GM12878 (cell line): Measurements from ENCODE around the gene CHMP6. TPM values are rescaled to one million over a fixed set of nuclear protein-coding genes. Genes with fewer than 3 reads are reported as not detected.

Experiments
- ATAC-seq: fragments of 200-7000 bp; cut with Tn5 transposase; 3 replicates; pipeline ENCODE4 v1.9.1; 2020; ENCODE audit warnings: mild to moderate bottlenecking, moderate library complexity
- BruUV-seq: library from RNA; stranded (reverse); fragments of 400-500 nt; replicated peaks from 2 replicates; lab custom pipeline; 2021; lab: Mats Ljungman, UMichigan
- CTCF ChIA-PET: fragments of 300-600 bp; sonication (Branson Sonifier 250); formaldehyde crosslinking; extraction: SDS; loops from one replicate; lab custom pipeline; 2021; ENCODE audit warnings: inconsistent platforms; lab: Yijun Ruan, JAX
- POLR2A ChIA-PET: fragments of 350-600 bp; formaldehyde crosslinking; extraction: SDS; loops from one replicate; lab custom pipeline; 2021; ENCODE audit warnings: inconsistent platforms; lab: Charles Lee
- RAD21 ChIA-PET: fragments of 300-600 bp; sonication (Branson Sonifier 250); formaldehyde crosslinking; loops from one replicate; lab custom pipeline; 2023; ENCODE audit warnings: antibody characterized with exemption; ENCODE audit not compliant: unreplicated experiment; lab: Charles Lee
- SMC1A ChIA-PET: fragments of 300-600 bp; sonication (Branson Sonifier 250); formaldehyde crosslinking; loops from one replicate; lab custom pipeline; 2023; ENCODE audit not compliant: unreplicated experiment, uncharacterized antibody; lab: Charles Lee
- DNase-seq: peaks from one replicate; pipeline ENCODE4 v3.0.0-alpha.2; 2011; ENCODE audit warnings: low read depth, low spot score
- FAIRE-seq: peaks from 3 replicates; lab custom pipeline; 2011; peaks lifted over from hg19 to GRCh38; lab: Jason Lieb, UNC
- H2AFZ ChIP-seq: 2 replicates; pipeline ENCODE4 v1.6.0; 2011; ENCODE audit warnings: low read depth, low read length, control low read depth; ENCODE audit not compliant: control insufficient read depth
- H3K27ac ChIP-seq: 2 replicates; pipeline ENCODE4 v1.5.1; 2011; ENCODE audit warnings: control low read depth; ENCODE audit not compliant: control insufficient read depth, insufficient read depth
- H3K27me3 ChIP-seq, 2 experiments: replicated peaks in 1 of 2; 2 replicates each; pipeline versions ENCODE4 v1.6.0 to v1.6.1; 2011; ENCODE audit warnings: low read length in 1 of 2; ENCODE audit not compliant: control insufficient read depth in 2 of 2, insufficient read depth in 2 of 2
- H3K36me3 ChIP-seq, 2 experiments: 2 replicates each; pipeline ENCODE4 v1.5.1; 2011; ENCODE audit warnings: low read length in 1 of 2; ENCODE audit not compliant: control insufficient read depth in 2 of 2, insufficient read depth in 2 of 2
- H3K4me1 ChIP-seq: 2 replicates; pipeline ENCODE4 v1.6.1; 2011; ENCODE audit warnings: mild to moderate bottlenecking, low read length, moderate library complexity, mixed read lengths; ENCODE audit not compliant: control insufficient read depth, insufficient read depth
- H3K4me2 ChIP-seq: 2 replicates; pipeline ENCODE4 v1.6.0; 2011; ENCODE audit warnings: control low read depth; ENCODE audit not compliant: control insufficient read depth, insufficient read depth
- H3K4me3 ChIP-seq: fragments of 200-600 bp; sonication (generic); 2 replicates; pipeline ENCODE4 v1.5.1; 2016
- H3K79me2 ChIP-seq: 2 replicates; pipeline ENCODE4 v1.6.0; 2011; ENCODE audit warnings: low read length; ENCODE audit not compliant: control insufficient read depth, insufficient read depth
- H3K9ac ChIP-seq: 2 replicates; pipeline ENCODE4 v1.8.0; 2011; ENCODE audit warnings: low read length, control low read depth, mixed read lengths; ENCODE audit not compliant: control insufficient read depth, insufficient read depth
- H3K9me3 ChIP-seq: replicated peaks from 3 replicates; pipeline ENCODE4 v1.5.1; 2011; ENCODE audit warnings: mild to moderate bottlenecking, low read length; ENCODE audit not compliant: control insufficient read depth, insufficient read depth
- H4K20me1 ChIP-seq: 2 replicates; pipeline ENCODE4 v1.6.0; 2011; ENCODE audit not compliant: control insufficient read depth, insufficient read depth
- ATF7 ChIP-seq: fragments of 450-650 bp; IDR thresholded peaks from 2 replicates; pipeline ENCODE4 v1.6.1; 2016; ENCODE audit warnings: low read depth, mild to moderate bottlenecking
- CTCF ChIP-seq, 3 experiments: IDR thresholded peaks in 2 of 3; conservative IDR thresholded peaks in 1 of 3; 2 replicates each; pipeline ENCODE4 v1.5.1; 2011; ENCODE audit warnings: low read depth in 3 of 3, low read length in 3 of 3, mild to moderate bottlenecking in 3 of 3, control low read depth in 2 of 3, moderate library complexity in 2 of 3, inconsistent platforms in 1 of 3, mixed read lengths in 1 of 3; ENCODE audit not compliant: control insufficient read depth in 2 of 3, insufficient read depth in 1 of 3; ENCODE audit errors: extremely low read depth in 1 of 3
- SUPT20H ChIP-seq: IDR thresholded peaks from 2 replicates; pipeline ENCODE4 v1.6.1; 2011; ENCODE audit warnings: low read depth, mild to moderate bottlenecking, low read length, moderate library complexity, borderline replicate concordance; ENCODE audit not compliant: control insufficient read depth
- whole genome bisulfite sequencing: methylation state at CpG from one replicate; pipeline ENCODE4 v1.1.6; 2016; ENCODE audit warnings: low lambda C conversion rate; ENCODE audit not compliant: insufficient replicate concordance, insufficient coverage; ENCODE audit errors: missing lambda C conversion rate; 5-methylcytosine and 5-hydroxymethylcytosine counted together
- in situ Hi-C: fragments of 300-500 bp; cut with MboI; formaldehyde crosslinking; loops from 9 replicates; pipeline ENCODE4 v1.14.3; 2018; ENCODE audit warnings: mixed read lengths
- intact Hi-C: fragments of 100-400 bp; cut with micrococcal nuclease; formaldehyde crosslinking; loops from one replicate; pipeline ENCODE4 v1.14.2; 2022; ENCODE audit not compliant: unreplicated experiment
- polyA plus RNA-seq, 11 experiments: library from polyadenylated mRNA; depleted of rRNA in 4 of 11; unstranded in 6 of 11; stranded (reverse) in 5 of 11; fragments of >200 nt; fragmentation: Nextera tagmentation in 4 of 11; fragmentation: Illumina TruSeq in 1 of 11; extraction: Ambion mirVana in 4 of 11; extraction: Trizol in 1 of 11; gene quantifications; 1 replicate in 1 of 11; 2 replicates in 10 of 11; pipeline versions ENCODE4 v1.2.1 to v1.2.3, GENCODE V29; 2011 to 2016; ENCODE audit warnings: inconsistent platforms in 2 of 11, missing spikeins in 2 of 11, low read depth in 1 of 11
- total RNA-seq, 4 experiments: library from RNA; depleted of rRNA in 3 of 4; stranded (reverse); fragments of >200 nt in 3 of 4; fragmentation: Illumina TruSeq in 1 of 4; extraction: Trizol in 1 of 4; gene quantifications; 2 replicates each; pipeline versions ENCODE4 v1.2.1 to v1.2.3, GENCODE V29; 2013 to 2021

The CHMP6 gene
- total and polyA plus RNA-seq, 10 of the 15 experiments (the other 5 are each of a cell fraction or from before 2014, with no cell fraction given), result 0.21 to 37.9 (median 14.7) TPM

DNA sequence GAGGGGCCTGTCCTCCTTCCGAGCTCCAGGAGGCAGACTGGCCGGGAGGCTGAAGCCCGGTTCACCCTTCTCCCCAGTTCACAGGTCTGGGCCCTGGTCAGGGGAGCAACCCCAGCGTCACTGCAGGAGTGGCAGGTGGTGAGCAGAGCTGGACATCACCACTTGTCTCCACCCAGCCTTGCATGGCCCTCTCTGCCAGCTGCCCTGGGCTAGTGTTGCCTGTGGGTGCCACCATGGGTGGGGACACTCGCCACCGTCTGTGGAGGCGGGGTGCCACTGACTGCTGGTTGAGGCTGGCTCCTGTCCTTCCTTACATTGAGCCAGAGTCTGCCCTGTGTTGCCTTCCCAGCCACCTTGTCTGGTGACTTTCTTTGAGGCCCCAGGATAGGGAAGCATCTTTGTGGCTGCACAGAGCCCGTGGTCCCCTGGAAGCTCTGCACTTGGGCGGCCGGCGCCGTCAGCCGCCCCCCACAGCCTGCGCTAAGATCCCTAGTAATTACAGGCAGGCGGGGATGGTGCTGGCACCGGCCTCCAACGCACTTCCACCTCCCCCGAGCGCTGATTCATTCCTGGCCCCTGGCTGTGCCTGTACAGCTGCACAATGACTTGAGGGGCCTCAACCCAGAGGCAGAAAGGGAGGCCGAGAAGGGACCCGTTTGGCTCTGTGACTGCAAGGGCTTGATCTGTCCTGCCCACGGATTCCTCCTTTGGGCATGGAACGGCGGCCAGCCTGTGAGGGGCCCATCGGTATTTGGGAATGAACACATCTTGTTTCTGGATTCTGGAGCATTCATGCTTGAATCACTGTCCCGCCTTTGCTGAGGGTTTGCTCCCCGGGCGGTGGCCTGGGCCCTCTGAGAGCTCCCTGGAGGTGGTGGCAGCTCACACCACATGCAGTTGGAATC lies 48.5 kb downstream of the CHMP6 start (continued):
- no peak for TF ChIP-seq SUPT20H

DNA sequence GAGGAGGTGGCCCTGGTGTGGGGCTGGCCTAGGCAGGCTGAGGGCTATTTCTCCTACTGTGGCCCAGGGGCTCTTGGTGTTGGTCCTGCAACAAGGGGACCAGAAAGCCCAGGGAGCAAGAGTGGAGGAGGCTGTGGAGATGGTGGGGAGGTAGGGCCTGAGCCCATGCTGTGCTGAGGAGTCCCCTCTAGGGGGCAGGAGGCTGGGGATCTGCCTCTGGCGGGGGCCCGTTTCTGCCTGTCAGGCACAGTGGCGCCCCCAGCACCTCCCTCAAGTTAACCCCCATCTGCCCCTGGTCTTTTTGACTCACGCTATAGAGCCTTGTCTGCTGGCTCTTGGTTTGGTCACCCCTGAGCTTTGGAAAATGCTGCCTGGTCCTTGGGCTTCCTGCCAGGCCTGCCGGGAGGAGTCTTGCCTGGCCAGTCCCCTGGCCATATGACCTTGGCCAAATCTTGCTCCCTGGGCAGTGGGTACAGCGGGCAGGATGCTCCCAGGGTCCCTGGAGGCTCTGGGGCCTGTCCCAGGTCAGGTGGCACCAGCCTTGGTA lies 49.2 kb downstream of the CHMP6 start:
- no peaks in the 10 kb centered on the region for H3K9me3 ChIP-seq
- H3K36me3 ChIP-seq, result no peaks in the 10 kb centered on the region
- ChIA-PET POLR2A (no interaction called here), RAD21 (no interaction called here), SMC1A (interaction anchor here (0.9 kb wide), 1 partner anchor 9 kb away, joined by 3 read pairs; no protein-coding TSS in a partner anchor), CTCF (interaction anchor here (1.1 kb wide), 1 partner anchor 9 kb away, joined by 3 read pairs; no protein-coding TSS in a partner anchor)
- 26% methylated on average over 6 of the region's 6 CpGs for WGBS
- no peak overlapping the region for H3K9ac ChIP-seq
- intact Hi-C loops, result no loop called here
- TF ChIP-seq CTCF (IDR thresholded peaks at IDR 0.05 in 2 of 3, conservative IDR thresholded peaks at IDR 0.05 in 1 of 3; ENCODE audit: control insufficient read depth in 2 of 3, extremely low read depth in 1 of 3, insufficient read depth in 1 of 3, low read depth in 3 of 3, low read length in 3 of 3), result peak; percentile 31 to 66 (median 52); a peak in 5 of 6 replicates
- TF ChIP-seq ATF7, result no peak
- no peaks in the 10 kb centered on the region for H3K4me1 ChIP-seq
- FAIRE-seq (no peak), DNase-seq (no peak), ATAC-seq (peak; percentile 90)
- peaks cover under 1 to 3% of the 10 kb centered on the region in 2 experiments; a peak in 3 of 4 replicates for H3K27me3 ChIP-seq
- H4K20me1 ChIP-seq, result no peaks in the 10 kb centered on the region
- H3K4me2 ChIP-seq, result no peak overlapping the region
- no peak overlapping the region for H3K4me3 ChIP-seq
- in situ Hi-C loops, result no loop called here
- no peak overlapping the region for H3K27ac ChIP-seq
- no TSS peak for BruUV-seq
- no peak overlapping the region for H2AFZ ChIP-seq
- no peaks in the 10 kb centered on the region for H3K79me2 ChIP-seq
